H1 (cell line): ENCODE data around the gene PRR14L. TPM values are rescaled to one million over a fixed set of nuclear protein-coding genes. Genes with fewer than 3 reads are reported as not detected.

Source experiments
- CTCF ChIA-PET: fragments of 300-600 bp; sonication (Branson Sonifier 250); formaldehyde crosslinking; loops from one replicate; lab custom pipeline; 2021; ENCODE audit not compliant: partially characterized antibody; lab: Charles Lee
- POLR2A ChIA-PET: fragments of 300-600 bp; sonication (Branson Sonifier 250); formaldehyde crosslinking; loops from one replicate; lab custom pipeline; 2021; ENCODE audit warnings: inconsistent platforms; ENCODE audit not compliant: partially characterized antibody; lab: Charles Lee
- DNase-seq, 2 experiments: peaks; one replicate each; pipeline versions ENCODE4 v3.0.0 to v3.0.0-alpha.2; 2010 to 2022; ENCODE audit warnings: low spot score in 2 of 2, low read depth in 1 of 2, mixed read lengths in 1 of 2
- FAIRE-seq: peaks from 2 replicates; lab custom pipeline; 2011; peaks lifted over from hg19 to GRCh38; lab: Jason Lieb, UNC
- H2AFZ ChIP-seq: 2 replicates; pipeline ENCODE4 v1.8.1; 2012; ENCODE audit warnings: low read length, inconsistent platforms
- H2AK5ac ChIP-seq: 2 replicates; pipeline ENCODE4 v1.6.1; 2013; ENCODE audit warnings: low read depth, low read length
- H2BK120ac ChIP-seq: replicated peaks from 2 replicates; pipeline ENCODE3; 2013; ENCODE audit warnings: low read depth, low read length, inconsistent platforms
- H2BK12ac ChIP-seq: 2 replicates; pipeline ENCODE4 v1.6.1; 2013; ENCODE audit warnings: low read depth, low read length
- H2BK15ac ChIP-seq: 2 replicates; pipeline ENCODE4 v1.6.1; 2013; ENCODE audit warnings: low read length
- H2BK20ac ChIP-seq: 2 replicates; pipeline ENCODE4 v1.6.1; 2013; ENCODE audit warnings: low read length
- H2BK5ac ChIP-seq: 2 replicates; pipeline ENCODE4 v1.6.1; 2013; ENCODE audit warnings: low read depth, low read length
- H3K14ac ChIP-seq: 2 replicates; pipeline ENCODE4 v1.6.1; 2013; ENCODE audit warnings: inconsistent platforms; ENCODE audit not compliant: insufficient read length
- H3K18ac ChIP-seq: 2 replicates; pipeline ENCODE4 v1.6.1; 2013; ENCODE audit warnings: low read length; ENCODE audit errors: extremely low read depth
- H3K23ac ChIP-seq: 2 replicates; pipeline ENCODE4 v1.6.1; 2013; ENCODE audit warnings: inconsistent platforms; ENCODE audit not compliant: insufficient read length
- H3K23me2 ChIP-seq: 2 replicates; pipeline ENCODE4 v1.6.1; 2013; ENCODE audit warnings: low read depth, low read length
- H3K27ac ChIP-seq: 2 replicates; pipeline ENCODE4 v1.6.1; 2011; ENCODE audit warnings: low read depth, low read length, inconsistent platforms
- H3K27me3 ChIP-seq, 4 experiments: replicated peaks in 1 of 4; 1 replicate in 1 of 4; 2 replicates in 3 of 4; pipeline versions ENCODE4 v1.6.1 to v1.8.1; 2011 to 2013; ENCODE audit warnings: low read length in 3 of 4, mild to moderate bottlenecking in 3 of 4, inconsistent platforms in 2 of 4, mixed read lengths in 2 of 4, moderate library complexity in 1 of 4; ENCODE audit not compliant: control insufficient read depth in 3 of 4, insufficient read depth in 3 of 4; ENCODE audit errors: extremely low read depth in 1 of 4
- H3K36me3 ChIP-seq, 4 experiments: 2 replicates each; pipeline versions ENCODE4 v1.6.1 to v1.8.1; 2011 to 2013; ENCODE audit warnings: mild to moderate bottlenecking in 4 of 4, low read length in 3 of 4, moderate library complexity in 2 of 4, control low read depth in 1 of 4, inconsistent platforms in 1 of 4; ENCODE audit not compliant: insufficient read depth in 4 of 4, control insufficient read depth in 2 of 4
- H3K4ac ChIP-seq: replicated peaks from 2 replicates; pipeline ENCODE3; 2013; ENCODE audit warnings: low read length, low read depth, mixed read lengths, inconsistent platforms; ENCODE audit not compliant: insufficient read length
- H3K4me1 ChIP-seq, 4 experiments: replicated peaks in 1 of 4; 1 replicate in 1 of 4; 2 replicates in 3 of 4; pipeline versions ENCODE4 v1.6.1 to v1.8.1; 2011 to 2013; ENCODE audit warnings: low read length in 3 of 4, inconsistent platforms in 2 of 4, mixed read lengths in 1 of 4; ENCODE audit not compliant: insufficient read depth in 4 of 4, control insufficient read depth in 3 of 4
- H3K4me2 ChIP-seq, 2 experiments: 2 replicates each; pipeline versions ENCODE4 v1.6.1 to v1.8.1; 2011 to 2013; ENCODE audit warnings: low read depth in 2 of 2, low read length in 2 of 2, control low read depth in 1 of 2, inconsistent platforms in 1 of 2, mild to moderate bottlenecking in 1 of 2; ENCODE audit not compliant: insufficient read depth in 1 of 2
- H3K4me3 ChIP-seq, 4 experiments: fragments of 200-600, 300-600 bp in 1 of 4; sonication (generic), shearing (Covaris generic), sonication (Bioruptor Twin) in 1 of 4; 2 replicates each; pipeline versions ENCODE4 v1.5.1 to v1.8.1; 2011 to 2016; ENCODE audit warnings: low read length in 4 of 4, low read depth in 3 of 4, control low read depth in 2 of 4, inconsistent platforms in 2 of 4, mild to moderate bottlenecking in 2 of 4, mixed read lengths in 1 of 4, moderate library complexity in 1 of 4; ENCODE audit not compliant: insufficient read depth in 2 of 4; ENCODE audit errors: extremely low read depth in 1 of 4
- H3K56ac ChIP-seq: replicated peaks from 2 replicates; pipeline ENCODE3; 2013; ENCODE audit warnings: low read depth, mild to moderate bottlenecking, mixed read lengths, low read length, inconsistent platforms; ENCODE audit not compliant: insufficient read length
- H3K79me1 ChIP-seq: 2 replicates; pipeline ENCODE4 v1.6.1; 2013; ENCODE audit warnings: low read depth, low read length, control low read depth
- H3K79me2 ChIP-seq, 2 experiments: 2 replicates each; pipeline versions ENCODE4 v1.6.1 to v1.8.1; 2012 to 2013; ENCODE audit warnings: low read length in 2 of 2, mild to moderate bottlenecking in 2 of 2, inconsistent platforms in 1 of 2; ENCODE audit not compliant: insufficient read depth in 2 of 2, control insufficient read depth in 1 of 2
- H3K9ac ChIP-seq, 4 experiments: replicated peaks in 1 of 4; 1 replicate in 1 of 4; 2 replicates in 3 of 4; pipeline versions ENCODE4 v1.6.1 to v1.8.1; 2011 to 2013; ENCODE audit warnings: low read depth in 3 of 4, low read length in 3 of 4, control low read depth in 2 of 4, mild to moderate bottlenecking in 2 of 4, moderate library complexity in 2 of 4, inconsistent platforms in 1 of 4; ENCODE audit errors: extremely low read depth in 1 of 4
- H3K9me3 ChIP-seq, 2 experiments: 2 replicates each; pipeline versions ENCODE4 v1.6.1 to v1.8.1; 2012 to 2013; ENCODE audit warnings: mild to moderate bottlenecking in 2 of 2, moderate library complexity in 2 of 2, control low read depth in 1 of 2, inconsistent platforms in 1 of 2, low read depth in 1 of 2, low read length in 1 of 2, mixed read lengths in 1 of 2; ENCODE audit not compliant: insufficient read depth in 2 of 2
- H4K20me1 ChIP-seq, 2 experiments: replicated peaks in 1 of 2; 2 replicates each; pipeline versions ENCODE3 to v1.8.1; 2011 to 2013; ENCODE audit warnings: inconsistent platforms in 2 of 2, low read length in 2 of 2, mild to moderate bottlenecking in 1 of 2; ENCODE audit not compliant: insufficient read depth in 2 of 2, control insufficient read depth in 1 of 2
- H4K5ac ChIP-seq: 2 replicates; pipeline ENCODE4 v1.6.1; 2013; ENCODE audit warnings: low read length, low read depth, mixed read lengths, inconsistent platforms; ENCODE audit not compliant: insufficient read length
- H4K8ac ChIP-seq: 2 replicates; pipeline ENCODE4 v1.8.0; 2013; ENCODE audit warnings: mild to moderate bottlenecking, moderate library complexity, low read length, inconsistent platforms; ENCODE audit not compliant: insufficient read depth; ENCODE audit errors: extremely low read depth
- H4K91ac ChIP-seq: replicated peaks from 2 replicates; pipeline ENCODE3; 2013; ENCODE audit warnings: low read length, mixed read lengths, inconsistent platforms; ENCODE audit not compliant: insufficient read length
- CBX5 ChIP-seq: fragments of 300-800, 300-1000 bp; sonication (generic); IDR thresholded peaks from 2 replicates; pipeline ENCODE4 v1.7.1; 2016; ENCODE audit warnings: antibody characterized with exemption, low read length, low read depth
- CEBPB ChIP-seq: IDR thresholded peaks from 2 replicates; pipeline ENCODE4 v1.6.1; 2012; ENCODE audit warnings: low read depth, low read length
- CHD1 ChIP-seq: IDR thresholded peaks from 2 replicates; pipeline ENCODE4 v1.6.1; 2012; ENCODE audit warnings: low read depth, low read length, improper control_type of control experiment
- CREB1 ChIP-seq: IDR thresholded peaks from 2 replicates; pipeline ENCODE4 v1.6.1; 2012; ENCODE audit warnings: inconsistent platforms
- SP1 ChIP-seq: IDR thresholded peaks from 2 replicates; pipeline ENCODE4 v1.6.1; 2011; ENCODE audit warnings: low read depth, low read length
- SUZ12 ChIP-seq: fragments of 200-600 bp; sonication (generic); IDR thresholded peaks from 2 replicates; pipeline ENCODE4 v1.6.1; 2012; ENCODE audit warnings: mild to moderate bottlenecking, inconsistent platforms, low read length, moderate library complexity, mixed read lengths
- TCF12 ChIP-seq: IDR thresholded peaks from 2 replicates; pipeline ENCODE4 v1.6.1; 2011; ENCODE audit warnings: low read depth, mild to moderate bottlenecking, low read length
- ZNF274 ChIP-seq: IDR thresholded peaks from 2 replicates; pipeline ENCODE4 v1.7.0; 2012; ENCODE audit warnings: low read length, borderline replicate concordance; ENCODE audit errors: extremely low read depth
- WGBS, 2 experiments: shearing (Covaris generic) in 1 of 2; methylation state at CpG; one replicate each; pipeline versions ENCODE4 v1.1.6 to v1.1.7; 2013 to 2015; ENCODE audit warnings: low lambda C conversion rate in 2 of 2, mixed read lengths in 2 of 2, inconsistent platforms in 1 of 2, low coverage in 1 of 2, missing lambda C conversion rate in 1 of 2; ENCODE audit not compliant: insufficient replicate concordance in 2 of 2, insufficient coverage in 1 of 2, insufficient read length in 1 of 2; ENCODE audit errors: extremely low coverage in 1 of 2, missing lambda C conversion rate in 1 of 2; 5-methylcytosine and 5-hydroxymethylcytosine counted together
- polyA plus RNA-seq, 7 experiments: library from polyadenylated mRNA; depleted of rRNA in 3 of 7; stranded (reverse) in 5 of 7; unstranded in 2 of 7; fragments of >200 nt in 5 of 7; fragments of 200-250 nt in 2 of 7; gene quantifications; 1 replicate in 5 of 7; 2 replicates in 1 of 7; 4 replicates in 1 of 7; pipeline versions ENCODE4 v1.2.1 to v1.2.3, GENCODE V29; 2011 to 2013; ENCODE audit warnings: missing spikeins in 2 of 7, mixed read lengths in 2 of 7
- total RNA-seq: library from RNA; stranded (reverse); fragmentation: NEBNext Ultra II Directional; extraction: Animal tissue kit (Norgen Biotek cat#: 25700); gene quantifications from 2 replicates; pipeline ENCODE4 v1.2.1, GENCODE V29; 2021

The PRR14L gene
- total and polyA plus RNA-seq, 2 of the 8 experiments (the other 6 are each of a cell fraction or from before 2014, with no cell fraction given) = 26.5 to 98.6 TPM

- no peak overlapping the region for H4K8ac ChIP-seq
- peaks cover 0 to 2% of the 10 kb centered on the region in 2 experiments for H4K20me1 ChIP-seq
- WGBS, 2 experiments = 92% methylated on average over 5 of the region's 5 CpGs; no CpG with 5 or more reads in 1 of the 2 experiments
- H3K18ac ChIP-seq = no peak overlapping the region
- CTCF ChIA-PET = interaction anchor here (0.6 kb wide), 1 partner anchor 245 kb away, joined by 3 read pairs; no protein-coding TSS in a partner anchor
- H3K23me2 ChIP-seq = 0 out of 2 replicates have a peak, but pooled peaks cover 2% of the 10 kb centered on the region
- H2BK20ac ChIP-seq = no peak overlapping the region
- H2AFZ ChIP-seq = no peak overlapping the region
- H4K91ac ChIP-seq = no peak overlapping the region
- FAIRE-seq = no peak
- no peak overlapping the region for H2AK5ac ChIP-seq
- H3K14ac ChIP-seq = no peak overlapping the region
- H3K4me2 ChIP-seq = no peak overlapping the region
- no peak overlapping the region for H3K23ac ChIP-seq
- H2BK12ac ChIP-seq = no peak overlapping the region
- DNase-seq = no peak
- no peak overlapping the region for H3K4me3 ChIP-seq
- no peaks in the 10 kb centered on the region for H3K27me3 ChIP-seq
- H2BK5ac ChIP-seq = no peak overlapping the region
- H3K36me3 ChIP-seq = peaks cover 13 to 68% (median 38%) of the 10 kb centered on the region in 4 experiments
- H3K79me2 ChIP-seq = peaks cover 0 to 28% of the 10 kb centered on the region in 2 experiments; a peak in 2 of 4 replicates
- no peak overlapping the region for H2BK120ac ChIP-seq
- POLR2A ChIA-PET = interaction anchor here (1.4 kb wide), 1 partner anchor 17 kb away, joined by 7 read pairs; no protein-coding TSS in a partner anchor
- no peak overlapping the region for H4K5ac ChIP-seq
- H3K27ac ChIP-seq = no peak overlapping the region
- H3K4ac ChIP-seq = no peak overlapping the region
- H3K4me1 ChIP-seq = no peaks in the 10 kb centered on the region
- H3K56ac ChIP-seq = no peak overlapping the region
- H3K79me1 ChIP-seq = peaks cover 6% of the 10 kb centered on the region; the same call in 1 of the 2 replicates
- H2BK15ac ChIP-seq = no peak overlapping the region
- H3K9ac ChIP-seq = no peak overlapping the region
- H3K9me3 ChIP-seq = no peaks in the 10 kb centered on the region
- TF ChIP-seq CHD1 (no peak), CREB1 (no peak), TCF12 (no peak), CEBPB (no peak), ZNF274 (no peak), CBX5 (no peak), SP1 (no peak), SUZ12 (no peak)
These were observed 26.2 kb downstream of the PRR14L start for GRCh38 chr22:31723723-31724122.
